SU-DHL-6 (cell line): ENCODE measurements around the gene SLC39A11.

Experiments used
- H2AFZ ChIP-seq: fragments of 200-600 bp; sonication (generic); 2 replicates; pipeline ENCODE4 v1.6.1; 2014; ENCODE audit warnings: low read depth, mild to moderate bottlenecking, moderate library complexity, mixed read lengths, antibody characterized with exemption, low read length; ENCODE audit not compliant: severe bottlenecking
- H3F3A ChIP-seq: fragments of 200-600 bp; shearing (Covaris generic); 2 replicates; pipeline ENCODE4 v1.6.0; 2016; ENCODE audit warnings: antibody characterized with exemption, mild to moderate bottlenecking; ENCODE audit not compliant: insufficient read depth
- H3K27ac ChIP-seq: fragments of 200-600 bp; sonication (generic); 2 replicates; pipeline ENCODE4 v1.5.1; 2016; ENCODE audit warnings: low read depth, mild to moderate bottlenecking, low read length, moderate library complexity, mixed read lengths
- H3K27me3 ChIP-seq: fragments of 200-600 bp; sonication (generic), shearing (Covaris generic); 2 replicates; pipeline ENCODE4 v1.6.0; 2014; ENCODE audit warnings: mild to moderate bottlenecking, low read length
- H3K36me3 ChIP-seq: fragments of 200-600 bp; sonication (generic); 2 replicates; pipeline ENCODE4 v1.6.1; 2014; ENCODE audit warnings: mild to moderate bottlenecking, low read length, mixed read lengths
- H3K4me2 ChIP-seq: fragments of 300-600, 200-600 bp; shearing (Covaris generic), sonication (generic); 2 replicates; pipeline ENCODE4 v1.6.0; 2014; ENCODE audit warnings: low read length, low read depth, mild to moderate bottlenecking; ENCODE audit not compliant: poor library complexity, severe bottlenecking
- H3K4me3 ChIP-seq: fragments of 200-600 bp; sonication (generic); 2 replicates; pipeline ENCODE4 v1.5.1; 2014; ENCODE audit warnings: antibody characterized with exemption, low read length, mild to moderate bottlenecking, mixed read lengths; ENCODE audit not compliant: insufficient read depth, poor library complexity, severe bottlenecking
- H3K79me2 ChIP-seq: fragments of 200-600 bp; sonication (generic); 2 replicates; pipeline ENCODE4 v1.6.1; 2014; ENCODE audit warnings: mild to moderate bottlenecking, low read length, moderate library complexity; ENCODE audit not compliant: insufficient read depth
- H3K9ac ChIP-seq: fragments of 200-600 bp; sonication (generic); 2 replicates; pipeline ENCODE4 v1.7.0; 2014; ENCODE audit warnings: mild to moderate bottlenecking, low read length
- H3K9me2 ChIP-seq: fragments of 200-600 bp; sonication (generic); replicated peaks from 2 replicates; pipeline ENCODE4 v1.6.1; 2014; ENCODE audit warnings: low read length; ENCODE audit not compliant: insufficient read depth
- H3K9me3 ChIP-seq: fragments of 200-600 bp; sonication (generic); 2 replicates; pipeline ENCODE4 v1.6.1; 2014; ENCODE audit warnings: low read length, mixed read lengths; ENCODE audit not compliant: insufficient read depth
- H4K20me1 ChIP-seq: fragments of 200-600 bp; sonication (generic); 2 replicates; pipeline ENCODE4 v1.6.1; 2014; ENCODE audit warnings: low read depth, mild to moderate bottlenecking, antibody characterized with exemption, low read length, moderate library complexity, mixed read lengths
- EZH2phosphoT487 ChIP-seq: fragments of 200-600 bp; sonication (generic), shearing (Covaris generic); conservative IDR thresholded peaks from 2 replicates; pipeline ENCODE4 v1.6.1; 2018; ENCODE audit warnings: mild to moderate bottlenecking, antibody characterized with exemption, low read length, moderate library complexity, mixed read lengths
- TF ChIP-seq, protein P1 (sequence below): fragments of 200-600 bp; sonication (generic); IDR thresholded peaks from one replicate; pipeline ENCODE4 v1.5.1; 2017; ENCODE audit warnings: antibody characterized with exemption, mild to moderate bottlenecking, low read length, moderate library complexity; ENCODE audit not compliant: insufficient read depth, poor library complexity, severe bottlenecking

SLC39A11 gene

DNA sequence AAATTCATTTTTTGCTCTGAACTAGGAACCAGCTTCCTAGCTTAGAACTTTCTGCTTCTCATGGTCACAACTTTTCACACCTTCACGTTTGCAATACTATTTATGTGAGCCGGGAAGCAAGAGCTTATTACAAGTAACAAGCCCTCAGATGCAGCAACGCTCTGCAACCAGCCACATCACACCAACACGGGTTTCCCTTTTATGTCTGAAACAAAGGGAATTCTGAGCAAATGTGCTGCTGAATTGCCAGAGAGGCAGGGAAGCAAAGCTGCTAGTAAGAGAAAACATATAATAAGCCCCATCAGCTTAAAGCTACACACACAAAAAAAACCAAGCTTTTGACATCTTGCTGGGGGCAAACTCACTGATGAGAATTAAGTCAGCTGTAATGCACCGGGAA lies 122.2 kb downstream of the SLC39A11 start:
- Histone ChIP-seq H3F3A (no peaks in the 10 kb centered on the region), H3K27me3 (no peaks in the 10 kb centered on the region), H3K36me3 (no peaks in the 10 kb centered on the region), H3K27ac (no peak overlapping the region), H3K9ac (no peak overlapping the region), H3K9me3 (no peaks in the 10 kb centered on the region), H3K4me2 (no peak overlapping the region), H3K79me2 (0 out of 2 replicates have a peak, but pooled peaks cover 8% of the 10 kb centered on the region), H2AFZ (no peak overlapping the region), H3K4me3 (no peak overlapping the region), H3K9me2 (no peaks in the 10 kb centered on the region), H4K20me1 (no peaks in the 10 kb centered on the region)
- no peak for TF ChIP-seq EZH2phosphoT487
- TF ChIP-seq, protein P1, sequence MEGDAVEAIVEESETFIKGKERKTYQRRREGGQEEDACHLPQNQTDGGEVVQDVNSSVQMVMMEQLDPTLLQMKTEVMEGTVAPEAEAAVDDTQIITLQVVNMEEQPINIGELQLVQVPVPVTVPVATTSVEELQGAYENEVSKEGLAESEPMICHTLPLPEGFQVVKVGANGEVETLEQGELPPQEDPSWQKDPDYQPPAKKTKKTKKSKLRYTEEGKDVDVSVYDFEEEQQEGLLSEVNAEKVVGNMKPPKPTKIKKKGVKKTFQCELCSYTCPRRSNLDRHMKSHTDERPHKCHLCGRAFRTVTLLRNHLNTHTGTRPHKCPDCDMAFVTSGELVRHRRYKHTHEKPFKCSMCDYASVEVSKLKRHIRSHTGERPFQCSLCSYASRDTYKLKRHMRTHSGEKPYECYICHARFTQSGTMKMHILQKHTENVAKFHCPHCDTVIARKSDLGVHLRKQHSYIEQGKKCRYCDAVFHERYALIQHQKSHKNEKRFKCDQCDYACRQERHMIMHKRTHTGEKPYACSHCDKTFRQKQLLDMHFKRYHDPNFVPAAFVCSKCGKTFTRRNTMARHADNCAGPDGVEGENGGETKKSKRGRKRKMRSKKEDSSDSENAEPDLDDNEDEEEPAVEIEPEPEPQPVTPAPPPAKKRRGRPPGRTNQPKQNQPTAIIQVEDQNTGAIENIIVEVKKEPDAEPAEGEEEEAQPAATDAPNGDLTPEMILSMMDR: no peak

DNA sequence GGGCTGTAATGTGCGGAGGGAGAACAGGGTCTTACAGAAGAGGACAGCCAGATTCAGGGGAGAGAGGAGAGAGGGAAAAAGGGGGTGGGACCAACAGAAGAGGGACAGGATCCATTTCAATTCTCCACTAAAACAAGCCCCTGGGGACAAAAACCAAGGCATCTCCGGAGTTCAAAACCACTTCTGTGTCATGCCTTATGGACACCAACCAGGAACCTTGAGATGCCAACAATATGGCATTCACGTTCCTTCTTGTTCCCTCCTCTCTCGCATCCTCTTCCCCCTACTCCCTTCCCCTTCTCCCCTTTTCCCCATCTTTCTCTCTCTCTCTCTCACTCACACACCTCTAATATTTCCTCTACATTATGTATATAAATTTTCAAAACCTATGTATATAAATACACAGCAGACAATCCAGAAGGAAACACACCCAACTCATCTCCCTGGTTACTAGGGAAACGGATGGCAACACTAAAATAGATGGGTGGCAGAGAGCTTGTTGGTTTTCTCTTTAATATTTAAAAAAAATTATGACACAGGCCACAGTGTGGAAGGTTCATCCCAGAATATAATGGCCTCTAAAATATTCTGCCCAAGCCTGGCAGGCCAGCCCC lies 123.1 kb downstream of the SLC39A11 start:
- Histone ChIP-seq H2AFZ (no peak overlapping the region), H3K27me3 (no peaks in the 10 kb centered on the region), H3K9me2 (no peaks in the 10 kb centered on the region), H4K20me1 (no peaks in the 10 kb centered on the region), H3K4me2 (no peak overlapping the region), H3F3A (no peaks in the 10 kb centered on the region), H3K9me3 (no peaks in the 10 kb centered on the region), H3K4me3 (no peak overlapping the region), H3K36me3 (no peaks in the 10 kb centered on the region), H3K27ac (no peak overlapping the region), H3K9ac (no peak overlapping the region), H3K79me2 (0 out of 2 replicates have a peak, but pooled peaks cover 8% of the 10 kb centered on the region)
- TF ChIP-seq, protein P1: no peak
- no peak for TF ChIP-seq EZH2phosphoT487

DNA sequence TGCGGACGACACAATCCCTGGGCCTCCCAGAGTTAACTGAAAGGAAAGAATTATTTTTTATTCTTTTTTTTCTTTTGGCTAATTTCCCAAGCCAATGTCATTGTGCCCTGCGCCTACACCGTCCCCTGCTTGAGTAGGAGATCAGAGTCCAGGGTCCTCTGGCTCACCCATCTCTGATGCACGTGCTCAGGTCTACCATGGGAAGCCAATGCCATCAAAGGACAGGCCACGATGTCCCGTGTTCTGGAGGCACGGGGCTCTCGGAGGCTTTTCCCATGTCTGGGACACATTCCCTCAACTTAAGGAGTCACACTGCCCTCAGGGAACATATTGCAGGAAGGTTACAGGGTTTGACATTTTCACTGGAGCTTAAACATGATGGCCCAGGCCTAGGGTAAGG lies 123.7 kb downstream of the SLC39A11 start:
- TF ChIP-seq, protein P1: no peak
- no peak for TF ChIP-seq EZH2phosphoT487
- H3K27me3 ChIP-seq: no peaks in the 10 kb centered on the region

More for the DNA sequence above, 123.7 kb downstream of the SLC39A11 start:
- Histone ChIP-seq H3K4me2 (no peak overlapping the region), H3K9me3 (no peaks in the 10 kb centered on the region), H3K79me2 (0 out of 2 replicates have a peak, but pooled peaks cover 8% of the 10 kb centered on the region), H3K4me3 (no peak overlapping the region), H3K9me2 (no peaks in the 10 kb centered on the region), H3K9ac (no peak overlapping the region), H4K20me1 (no peaks in the 10 kb centered on the region), H3F3A (no peaks in the 10 kb centered on the region), H2AFZ (no peak overlapping the region), H3K27ac (no peak overlapping the region), H3K36me3 (no peaks in the 10 kb centered on the region)
